Left lung (tissue), 10 donors: ENCODE measurements around the gene WDR90. TPM values are rescaled to one million over a fixed set of nuclear protein-coding genes. Genes with fewer than 3 reads are reported as not detected.

Experiments
- ATAC-seq: fragments of 200-7000 bp; cut with Tn5 transposase; one replicate; pipeline ENCODE4 v1.9.1; 2020; ENCODE audit warnings: moderate library complexity
- DNase-seq, 4 donors: peaks; one replicate each; pipeline ENCODE4 v3.0.0-alpha.2; 2013 to 2020
- H3K27ac ChIP-seq, 2 donors: fragments of 200-600 bp; sonication (generic) in 1 of 2; one replicate each; pipeline versions ENCODE4 v1.5.0 to v1.8.0; 2020 to 2021
- H3K27me3 ChIP-seq, 2 donors: fragments of 200-600 bp; sonication (generic) in 1 of 2; one replicate each; pipeline versions ENCODE4 v1.5.0 to v1.8.0; 2020 to 2021
- H3K36me3 ChIP-seq, 2 donors: fragments of 200-600 bp; sonication (generic) in 1 of 2; one replicate each; pipeline versions ENCODE4 v1.5.0 to v1.8.0; 2020 to 2021
- H3K4me1 ChIP-seq, 2 donors: fragments of 200-600 bp; one replicate each; pipeline ENCODE4 v1.8.0; 2021
- H3K4me3 ChIP-seq, 2 donors: fragments of 200-600 bp; sonication (generic) in 1 of 2; one replicate each; pipeline versions ENCODE4 v1.5.0 to v1.8.0; 2020 to 2021; ENCODE audit warnings: mild to moderate bottlenecking in 1 of 2
- H3K9me3 ChIP-seq, 2 donors: fragments of 200-600 bp; sonication (generic) in 1 of 2; one replicate each; pipeline versions ENCODE4 v1.5.0 to v1.8.0; 2020 to 2021
- intact Hi-C, 2 donors: fragments of 100-400 bp; cut with DNase I; formaldehyde crosslinking; loops; one replicate each; pipeline versions ENCODE4 v1.11.2 to v1.14.2; 2022
- polyA plus RNA-seq, 6 donors: library from polyadenylated mRNA; unstranded; fragments of 120-200 nt; gene quantifications; one replicate each; pipeline ENCODE4 v1.2.1, GENCODE V29; 2013; ENCODE audit not compliant: insufficient read length in 6 of 6
- total RNA-seq, 2 donors: library from RNA; stranded (reverse); fragmentation: NEBNext Ultra II Directional; extraction: Animal tissue kit (Norgen Biotek cat#: 25700); gene quantifications; one replicate each; pipeline ENCODE4 v1.2.1, GENCODE V29; 2021
- TF ChIP-seq, protein P1 (sequence below), 2 donors: fragments of 200-600 bp; sonication (generic) in 1 of 2; IDR thresholded peaks; one replicate each; pipeline versions ENCODE4 v1.5.0 to v1.8.0; 2021; ENCODE audit warnings: antibody characterized with exemption in 2 of 2
- donor health status: DM: no; HTN: yes; CAD: no.
- donor health status: DM: no; HTN: no; CAD: no.

Gene WDR90
- total and polyA plus RNA-seq, 8 donors, result 27.3 to 63.0 (median 41.4) TPM

DNA sequence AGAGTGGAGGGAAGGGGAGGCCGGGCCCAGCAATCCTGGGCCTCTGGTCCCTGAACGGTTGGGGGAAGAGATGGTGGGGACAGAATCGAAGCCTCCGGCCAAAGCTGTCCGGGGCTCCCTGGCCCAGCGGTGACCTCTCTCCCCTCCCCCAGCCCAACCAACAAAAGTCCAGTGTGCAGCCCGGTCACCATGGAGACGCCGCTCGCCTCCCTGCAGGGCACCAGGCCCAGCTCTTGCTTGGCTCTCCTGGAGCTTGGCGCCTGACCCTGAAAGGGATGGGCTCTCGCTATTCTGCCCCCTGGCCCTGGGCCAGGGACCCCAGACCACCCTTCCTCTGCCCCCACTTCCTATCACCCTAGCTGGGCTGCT is 67.0 kb downstream of the WDR90 start:
- Histone ChIP-seq H3K27me3 (peaks cover 0 to 74% of the 10 kb centered on the region in 2 donors), H3K4me3 (peak overlapping the region in 1 of 2 donors; percentile 65), H3K27ac (no peak overlapping the region), H3K4me1 (peaks cover 17 to 54% of the 10 kb centered on the region in 2 donors), H3K9me3 (no peaks in the 10 kb centered on the region), H3K36me3 (no peaks in the 10 kb centered on the region)
- peak in 2 of 4 donors; percentile 59 to 64 for DNase-seq
- no peak for ATAC-seq
- TF ChIP-seq, protein P1, sequence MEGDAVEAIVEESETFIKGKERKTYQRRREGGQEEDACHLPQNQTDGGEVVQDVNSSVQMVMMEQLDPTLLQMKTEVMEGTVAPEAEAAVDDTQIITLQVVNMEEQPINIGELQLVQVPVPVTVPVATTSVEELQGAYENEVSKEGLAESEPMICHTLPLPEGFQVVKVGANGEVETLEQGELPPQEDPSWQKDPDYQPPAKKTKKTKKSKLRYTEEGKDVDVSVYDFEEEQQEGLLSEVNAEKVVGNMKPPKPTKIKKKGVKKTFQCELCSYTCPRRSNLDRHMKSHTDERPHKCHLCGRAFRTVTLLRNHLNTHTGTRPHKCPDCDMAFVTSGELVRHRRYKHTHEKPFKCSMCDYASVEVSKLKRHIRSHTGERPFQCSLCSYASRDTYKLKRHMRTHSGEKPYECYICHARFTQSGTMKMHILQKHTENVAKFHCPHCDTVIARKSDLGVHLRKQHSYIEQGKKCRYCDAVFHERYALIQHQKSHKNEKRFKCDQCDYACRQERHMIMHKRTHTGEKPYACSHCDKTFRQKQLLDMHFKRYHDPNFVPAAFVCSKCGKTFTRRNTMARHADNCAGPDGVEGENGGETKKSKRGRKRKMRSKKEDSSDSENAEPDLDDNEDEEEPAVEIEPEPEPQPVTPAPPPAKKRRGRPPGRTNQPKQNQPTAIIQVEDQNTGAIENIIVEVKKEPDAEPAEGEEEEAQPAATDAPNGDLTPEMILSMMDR (IDR thresholded peaks at IDR 0.05), result no peak
- intact Hi-C loops, result no loop called here

DNA sequence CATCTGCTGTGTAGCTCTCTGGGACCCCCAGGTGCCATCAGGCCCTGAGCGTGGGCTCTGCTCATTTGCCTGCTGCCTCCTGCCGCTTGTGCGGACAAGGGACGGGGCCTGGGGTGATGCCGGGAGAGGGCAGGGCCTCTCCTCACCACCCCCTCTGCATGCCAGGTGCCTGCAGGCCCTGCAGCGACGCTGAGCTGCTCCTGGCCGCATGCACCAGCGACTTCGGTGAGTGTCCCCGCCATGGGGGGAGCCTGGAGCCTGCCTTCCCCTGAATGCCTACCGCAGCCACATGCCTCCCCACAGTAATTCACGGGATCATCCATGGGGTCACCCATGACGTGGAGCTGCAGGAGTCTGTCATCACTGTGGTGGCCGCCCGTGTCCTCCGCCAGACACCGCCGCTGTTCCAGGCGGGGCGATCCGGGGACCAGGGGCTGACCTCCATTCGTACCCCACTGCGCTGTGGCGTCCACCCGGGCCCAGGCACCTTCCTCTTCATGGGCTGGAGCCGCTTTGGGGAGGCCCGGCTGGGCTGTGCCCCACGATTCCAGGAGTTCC is 67.7 kb downstream of the WDR90 start:
- H3K9me3 ChIP-seq, result no peaks in the 10 kb centered on the region
- peaks cover 0 to 67% of the 10 kb centered on the region in 2 donors for H3K27me3 ChIP-seq
- TF ChIP-seq, protein P1 (IDR thresholded peaks at IDR 0.05), result no peak
- no peak overlapping the region for H3K4me3 ChIP-seq
- intact Hi-C loops, result no loop called here
- H3K4me1 ChIP-seq, result peaks cover 17 to 56% of the 10 kb centered on the region in 2 donors
- DNase-seq, result no peak
- no peak for ATAC-seq
- no peak overlapping the region for H3K27ac ChIP-seq
- H3K36me3 ChIP-seq, result no peaks in the 10 kb centered on the region

Other genes starting within 250 kb of the WDR90 start
- 10 to 100 TPM; 14.4 to 17.1 TPM for gene DECR2, start 247.5 kb upstream of the WDR90 start, total RNA-seq
- 10 to 100 TPM; 10.3 to 25.1 (median 16.7) TPM for gene DECR2, start 247.5 kb upstream of the WDR90 start, polyA plus RNA-seq
- 10 to 100 TPM; 28.1 to 38.0 TPM for gene RAB11FIP3, start 223.7 kb upstream of the WDR90 start, total RNA-seq
- gene RAB11FIP3, start 223.7 kb upstream of the WDR90 start, polyA plus RNA-seq, result 10 to 100 TPM; 48.8 to 64.0 (median 56.7) TPM
- gene CAPN15, start 121.7 kb upstream of the WDR90 start, total RNA-seq, result 10 to 100 TPM; 33.8 to 57.2 TPM
- 10 to 100 TPM; 16.7 to 45.3 (median 26.0) TPM for gene CAPN15, start 121.7 kb upstream of the WDR90 start, polyA plus RNA-seq
- gene PRR35, start 89.0 kb upstream of the WDR90 start, total RNA-seq, result not detected
- gene PRR35, start 89.0 kb upstream of the WDR90 start, polyA plus RNA-seq, result under 1 TPM in 1 of 6 donors, not detected in 5; 0.06 TPM
- 1 to 10 TPM in 1 of 2 donors, under 1 TPM in 1; 0.99 to 2.0 TPM for gene NHLRC4, start 82.4 kb upstream of the WDR90 start, total RNA-seq
- gene NHLRC4, start 82.4 kb upstream of the WDR90 start, polyA plus RNA-seq, result 1 to 10 TPM; 2.2 to 3.4 (median 3.1) TPM
- gene PIGQ, start 79.4 kb upstream of the WDR90 start, total RNA-seq, result 10 to 100 TPM; 51.0 to 68.5 TPM
- gene PIGQ, start 79.4 kb upstream of the WDR90 start, polyA plus RNA-seq, result 10 to 100 TPM; 32.9 to 46.2 (median 36.8) TPM
- 10 to 100 TPM; 32.1 to 32.9 TPM for gene RAB40C, start 59.3 kb upstream of the WDR90 start, total RNA-seq
- 10 to 100 TPM; 17.6 to 31.1 (median 22.4) TPM for gene RAB40C, start 59.3 kb upstream of the WDR90 start, polyA plus RNA-seq
- 1 to 10 TPM in 1 of 2 donors, under 1 TPM in 1; 0.58 to 1.4 TPM for gene WFIKKN1, start 18.4 kb upstream of the WDR90 start, total RNA-seq
- under 1 TPM; 0.11 to 0.85 (median 0.41) TPM for gene WFIKKN1, start 18.4 kb upstream of the WDR90 start, polyA plus RNA-seq
- gene METTL26, start 13.1 kb upstream of the WDR90 start, total RNA-seq, result 10 to 100 TPM; 69.3 to 70.4 TPM
- gene METTL26, start 13.1 kb upstream of the WDR90 start, polyA plus RNA-seq, result 10 to 100 TPM; 37.2 to 59.4 (median 49.5) TPM
- 10 to 100 TPM; 41.5 to 42.5 TPM for gene MCRIP2, start 7.5 kb upstream of the WDR90 start, total RNA-seq
- 10 to 100 TPM in 3 of 6 donors, 1 to 10 TPM in 3; 6.8 to 14.5 (median 9.8) TPM for gene MCRIP2, start 7.5 kb upstream of the WDR90 start, polyA plus RNA-seq
- 10 to 100 TPM; 75.9 to 87.2 TPM for gene RHOT2, start 18.8 kb downstream of the WDR90 start, total RNA-seq
- 100 to 1,000 TPM in 1 of 6 donors, 10 to 100 TPM in 5; 59.8 to 104 (median 69.0) TPM for gene RHOT2, start 18.8 kb downstream of the WDR90 start, polyA plus RNA-seq
- 1 to 10 TPM; 2.3 to 4.3 TPM for gene RHBDL1, start 26.3 kb downstream of the WDR90 start, total RNA-seq
- gene RHBDL1, start 26.3 kb downstream of the WDR90 start, polyA plus RNA-seq, result 1 to 10 TPM in 1 of 6 donors, under 1 TPM in 5; 0.45 to 1.9 (median 0.74) TPM
- 100 to 1,000 TPM in 1 of 2 donors, 10 to 100 TPM in 1; 93.9 to 103 TPM for gene STUB1, start 31.0 kb downstream of the WDR90 start, total RNA-seq
- 100 to 1,000 TPM in 4 of 6 donors, 10 to 100 TPM in 2; 92.9 to 143 (median 119) TPM for gene STUB1, start 31.0 kb downstream of the WDR90 start, polyA plus RNA-seq
- 10 to 100 TPM; 68.9 to 72.6 TPM for gene JMJD8, start 35.0 kb downstream of the WDR90 start, total RNA-seq
- gene JMJD8, start 35.0 kb downstream of the WDR90 start, polyA plus RNA-seq, result 10 to 100 TPM; 41.7 to 53.0 (median 43.7) TPM
- gene WDR24, start 41.0 kb downstream of the WDR90 start, total RNA-seq, result 10 to 100 TPM; 11.7 to 14.2 TPM
- 10 to 100 TPM in 5 of 6 donors, 1 to 10 TPM in 1; 9.4 to 14.3 (median 11.0) TPM for gene WDR24, start 41.0 kb downstream of the WDR90 start, polyA plus RNA-seq
- 1 to 10 TPM in 1 of 2 donors, under 1 TPM in 1; 0.50 to 5.7 TPM for gene FBXL16, start 56.4 kb downstream of the WDR90 start, total RNA-seq
- 1 to 10 TPM in 1 of 6 donors, under 1 TPM in 5; 0.48 to 1.1 (median 0.72) TPM for gene FBXL16, start 56.4 kb downstream of the WDR90 start, polyA plus RNA-seq
- gene METRN, start 65.8 kb downstream of the WDR90 start, total RNA-seq, result 10 to 100 TPM; 37.0 to 57.3 TPM
- gene METRN, start 65.8 kb downstream of the WDR90 start, polyA plus RNA-seq, result 10 to 100 TPM in 3 of 6 donors, 1 to 10 TPM in 3; 9.3 to 22.5 (median 11.1) TPM
- 10 to 100 TPM; 45.8 to 52.9 TPM for gene ANTKMT, start 71.8 kb downstream of the WDR90 start, total RNA-seq
- gene ANTKMT, start 71.8 kb downstream of the WDR90 start, polyA plus RNA-seq, result 10 to 100 TPM in 3 of 6 donors, 1 to 10 TPM in 3; 7.7 to 18.5 (median 11.1) TPM
- gene CCDC78, start 77.1 kb downstream of the WDR90 start, total RNA-seq, result 10 to 100 TPM in 1 of 2 donors, under 1 TPM in 1; 0.96 to 13.7 TPM
- 1 to 10 TPM; 1.8 to 8.9 (median 8.6) TPM for gene CCDC78, start 77.1 kb downstream of the WDR90 start, polyA plus RNA-seq
- gene HAGHL, start 77.7 kb downstream of the WDR90 start, total RNA-seq, result 1 to 10 TPM; 8.7 to 9.9 TPM
- 1 to 10 TPM; 2.4 to 7.7 (median 3.6) TPM for gene HAGHL, start 77.7 kb downstream of the WDR90 start, polyA plus RNA-seq
- 10 to 100 TPM; 26.7 to 28.2 TPM for gene CIAO3, start 91.6 kb downstream of the WDR90 start, total RNA-seq
- gene CIAO3, start 91.6 kb downstream of the WDR90 start, polyA plus RNA-seq, result 10 to 100 TPM; 17.2 to 27.2 (median 20.4) TPM
- gene MSLN, start 111.4 kb downstream of the WDR90 start, total RNA-seq, result 100 to 1,000 TPM in 1 of 2 donors, 10 to 100 TPM in 1; 55.5 to 464 TPM
- gene MSLN, start 111.4 kb downstream of the WDR90 start, polyA plus RNA-seq, result 10 to 100 TPM; 14.5 to 29.0 (median 18.4) TPM
- 10 to 100 TPM; 12.6 to 21.0 TPM for gene RPUSD1, start 139.0 kb downstream of the WDR90 start, total RNA-seq
- 10 to 100 TPM in 4 of 6 donors, 1 to 10 TPM in 2; 8.6 to 13.9 (median 11.4) TPM for gene RPUSD1, start 139.0 kb downstream of the WDR90 start, polyA plus RNA-seq
- gene CHTF18, start 139.3 kb downstream of the WDR90 start, total RNA-seq, result 10 to 100 TPM; 18.8 to 35.5 TPM
- 10 to 100 TPM; 23.7 to 30.8 (median 24.4) TPM for gene CHTF18, start 139.3 kb downstream of the WDR90 start, polyA plus RNA-seq
- not detected for gene GNG13, start 151.4 kb downstream of the WDR90 start, total RNA-seq
- gene GNG13, start 151.4 kb downstream of the WDR90 start, polyA plus RNA-seq, result under 1 TPM in 2 of 6 donors, not detected in 4; 0.17 to 0.27 TPM